ENCODE results near the gene CENPM. TPM values are rescaled to one million over a fixed set of nuclear protein-coding genes. Genes with fewer than 3 reads are reported as not detected.
A peak's percentile ranks its signal among the peaks of the same experiment; 100 is the strongest.

CENPM gene
- total RNA-seq, 1 donor from 2014 or later = 3.3 TPM

GRCh38 chr22:41928593-41929417, 18.1 kb downstream of the CENPM start:
- no peak overlapping the region for H3K4me3 Mint-ChIP-seq (ENCODE audit: unreplicated experiment)
- H3K36me3 Mint-ChIP-seq (ENCODE audit: low read depth) = no peaks in the 10 kb centered on the region
- no peaks in the 10 kb centered on the region for H3K9me3 Mint-ChIP-seq (ENCODE audit: low read depth)
- no peak overlapping the region for H3K27ac Mint-ChIP-seq (ENCODE audit: unreplicated experiment)
- peaks cover 9% of the 10 kb centered on the region for H3K27me3 Mint-ChIP-seq (ENCODE audit: low read depth)
- DNase-seq (ENCODE audit: low spot score) = no peak
- H3K4me1 Mint-ChIP-seq (ENCODE audit: low read depth) = peaks cover 4% of the 10 kb centered on the region
- no peak for TF ChIP-seq CTCF (IDR thresholded peaks at IDR 0.05)

GRCh38 chr22:41927813-41928212, 19.1 kb downstream of the CENPM start:
- H3K9me3 Mint-ChIP-seq (ENCODE audit: low read depth) = no peaks in the 10 kb centered on the region
- H3K36me3 Mint-ChIP-seq (ENCODE audit: low read depth) = no peaks in the 10 kb centered on the region
- no peak overlapping the region for H3K27ac Mint-ChIP-seq (ENCODE audit: unreplicated experiment)
- no peak for DNase-seq (ENCODE audit: low spot score)
- H3K4me3 Mint-ChIP-seq (ENCODE audit: unreplicated experiment) = no peak overlapping the region
- peaks cover 13% of the 10 kb centered on the region for H3K27me3 Mint-ChIP-seq (ENCODE audit: low read depth)
- no peak for TF ChIP-seq CTCF (IDR thresholded peaks at IDR 0.05)
- H3K4me1 Mint-ChIP-seq (ENCODE audit: low read depth) = peaks cover 4% of the 10 kb centered on the region

- Mint-ChIP-seq H3K27me3 (ENCODE audit: low read depth) (peaks cover 13% of the 10 kb centered on the region), H3K4me3 (ENCODE audit: unreplicated experiment) (peak overlapping the region; percentile 38), H3K27ac (ENCODE audit: unreplicated experiment) (no peak overlapping the region), H3K36me3 (ENCODE audit: low read depth) (no peaks in the 10 kb centered on the region), H3K4me1 (ENCODE audit: low read depth) (peaks cover 4% of the 10 kb centered on the region), H3K9me3 (ENCODE audit: low read depth) (no peaks in the 10 kb centered on the region)
- DNase-seq (ENCODE audit: low spot score) = no peak
- TF ChIP-seq CTCF (IDR thresholded peaks at IDR 0.05) = peak; percentile 82
These were observed 21.0 kb downstream of the CENPM start for GRCh38 chr22:41925783-41926460.

GRCh38 chr22:41923595-41924276, 23.2 kb downstream of the CENPM start:
- Mint-ChIP-seq H3K27me3 (ENCODE audit: low read depth) (peaks cover 13% of the 10 kb centered on the region), H3K9me3 (ENCODE audit: low read depth) (no peaks in the 10 kb centered on the region), H3K36me3 (ENCODE audit: low read depth) (no peaks in the 10 kb centered on the region), H3K4me3 (ENCODE audit: unreplicated experiment) (no peak overlapping the region), H3K27ac (ENCODE audit: unreplicated experiment) (no peak overlapping the region), H3K4me1 (ENCODE audit: low read depth) (peaks cover 4% of the 10 kb centered on the region)
- DNase-seq (ENCODE audit: low spot score) = no peak
- TF ChIP-seq CTCF (IDR thresholded peaks at IDR 0.05) = no peak

GRCh38 chr22:41922940-41923594, 23.9 kb downstream of the CENPM start:
- Mint-ChIP-seq H3K27me3 (ENCODE audit: low read depth) (peaks cover 14% of the 10 kb centered on the region), H3K36me3 (ENCODE audit: low read depth) (no peaks in the 10 kb centered on the region), H3K4me3 (ENCODE audit: unreplicated experiment) (no peak overlapping the region), H3K9me3 (ENCODE audit: low read depth) (no peaks in the 10 kb centered on the region), H3K4me1 (ENCODE audit: low read depth) (peaks cover 9% of the 10 kb centered on the region), H3K27ac (ENCODE audit: unreplicated experiment) (no peak overlapping the region)
- DNase-seq (ENCODE audit: low spot score) = no peak
- TF ChIP-seq CTCF (IDR thresholded peaks at IDR 0.05) = no peak
